Measurements from ENCODE around the gene MTMR3. TPM values are rescaled to one million over a fixed set of nuclear protein-coding genes. Genes with fewer than 3 reads are reported as not detected.
A peak's percentile ranks its signal among the peaks of the same experiment; 100 is the strongest.
"Not testable (repeated sequence)": the region's sequence is repeated elsewhere in the genome, so short reads cannot be mapped to it uniquely, and the experiment has no call there.

The MTMR3 gene
- 20.3 TPM for polyA plus RNA-seq (2013, experiment 1 of 2)
- 17.1 TPM for polyA plus RNA-seq (2013, experiment 2 of 2)

GRCh38 chr22:29883045-29883774, at the start of gene MTMR3:
Gene MTMR3, plus strand, starts transcription at chr22:29883174. Its CDS starts 87,886 bp downstream, at chr22:29971060.
- Histone ChIP-seq H3K27ac (ENCODE audit: low read depth, low read length, severe bottlenecking) (peak within 1 kb of the TSS; percentile 98), H3K36me3 (ENCODE audit: control insufficient read depth, insufficient read depth, low read length) (peaks cover 4% of the 10 kb centered on the region), H3K4me1 (ENCODE audit: control insufficient read depth, insufficient read depth, low read length, poor library complexity, severe bottlenecking) (peaks cover 9% of the 10 kb centered on the region), H3K4me3 (ENCODE audit: extremely low read depth, insufficient read depth, low read length, poor library complexity, severe bottlenecking) (peak within 1 kb of the TSS; percentile 84), H3K9me3 (ENCODE audit: control insufficient read depth, low read length) (no peaks in the 10 kb centered on the region)
- 1% methylated on average over 42 to 56 of the region's 82 CpGs for WGBS, 2 experiments (ENCODE audit: insufficient coverage in 2 of 2)

- WGBS, 2 experiments (ENCODE audit: insufficient coverage in 2 of 2): 86% methylated on average over 3 to 4 of the region's 7 CpGs
- Histone ChIP-seq H3K27ac (ENCODE audit: low read depth, low read length, severe bottlenecking) (no peak overlapping the region), H3K36me3 (ENCODE audit: control insufficient read depth, insufficient read depth, low read length) (peaks cover 43% of the 10 kb centered on the region)
These were observed 49.5 kb upstream of the MTMR3 start for GRCh38 chr22:29833392-29833965.

DNA sequence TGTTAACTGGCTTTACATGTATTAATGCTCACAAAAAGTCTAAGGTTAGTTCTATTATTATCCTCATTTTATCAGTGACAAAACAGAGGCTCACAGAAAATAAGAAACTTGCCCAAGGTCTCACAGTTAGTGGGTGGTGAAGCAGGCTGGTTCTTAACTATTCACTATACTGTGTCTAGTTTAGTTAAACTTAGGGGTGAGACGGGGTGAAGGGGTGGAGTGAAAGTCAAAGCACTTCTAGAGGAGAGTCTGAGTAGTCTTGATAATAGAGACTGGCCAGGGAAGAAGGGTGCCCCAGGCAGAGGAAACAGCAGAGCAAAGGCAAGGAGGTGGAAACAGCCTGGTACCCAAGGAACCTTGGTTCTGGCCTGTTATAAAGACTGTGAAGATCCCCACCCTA, 48.9 kb upstream of the MTMR3 start:
- Histone ChIP-seq H3K27ac (ENCODE audit: low read depth, low read length, severe bottlenecking) (no peak overlapping the region), H3K4me3 (ENCODE audit: extremely low read depth, insufficient read depth, low read length, poor library complexity, severe bottlenecking) (no peak overlapping the region), H3K4me1 (ENCODE audit: control insufficient read depth, insufficient read depth, low read length, poor library complexity, severe bottlenecking) (peaks cover 7% of the 10 kb centered on the region), H3K36me3 (ENCODE audit: control insufficient read depth, insufficient read depth, low read length) (peaks cover 40% of the 10 kb centered on the region), H3K9me3 (ENCODE audit: control insufficient read depth, low read length) (no peaks in the 10 kb centered on the region)
- WGBS, 2 experiments (ENCODE audit: insufficient coverage in 2 of 2): 100% methylated on average over 1 of the region's 1 CpG; no CpG with 5 or more reads in 1 of the 2 experiments

More at GRCh38 chr22:29833392-29833965, 49.5 kb upstream of the MTMR3 start:
- Histone ChIP-seq H3K4me3 (ENCODE audit: extremely low read depth, insufficient read depth, low read length, poor library complexity, severe bottlenecking) (no peak overlapping the region), H3K4me1 (ENCODE audit: control insufficient read depth, insufficient read depth, low read length, poor library complexity, severe bottlenecking) (peaks cover 7% of the 10 kb centered on the region), H3K9me3 (ENCODE audit: control insufficient read depth, low read length) (no peaks in the 10 kb centered on the region)

- 94 to 96% methylated on average over 12 to 15 of the region's 18 CpGs for WGBS, 2 experiments (ENCODE audit: insufficient coverage in 2 of 2)
- H3K27ac ChIP-seq (ENCODE audit: low read depth, low read length, severe bottlenecking); H3K4me3 ChIP-seq (ENCODE audit: extremely low read depth, insufficient read depth, low read length, poor library complexity, severe bottlenecking); H3K4me1 ChIP-seq (ENCODE audit: control insufficient read depth, insufficient read depth, low read length, poor library complexity, severe bottlenecking); H3K9me3 ChIP-seq (ENCODE audit: control insufficient read depth, low read length): not testable (repeated sequence)
- H3K36me3 ChIP-seq (ENCODE audit: control insufficient read depth, insufficient read depth, low read length): peaks cover 26% of the 10 kb centered on the region
These were observed 46.1 kb upstream of the MTMR3 start for GRCh38 chr22:29836791-29837370.

DNA sequence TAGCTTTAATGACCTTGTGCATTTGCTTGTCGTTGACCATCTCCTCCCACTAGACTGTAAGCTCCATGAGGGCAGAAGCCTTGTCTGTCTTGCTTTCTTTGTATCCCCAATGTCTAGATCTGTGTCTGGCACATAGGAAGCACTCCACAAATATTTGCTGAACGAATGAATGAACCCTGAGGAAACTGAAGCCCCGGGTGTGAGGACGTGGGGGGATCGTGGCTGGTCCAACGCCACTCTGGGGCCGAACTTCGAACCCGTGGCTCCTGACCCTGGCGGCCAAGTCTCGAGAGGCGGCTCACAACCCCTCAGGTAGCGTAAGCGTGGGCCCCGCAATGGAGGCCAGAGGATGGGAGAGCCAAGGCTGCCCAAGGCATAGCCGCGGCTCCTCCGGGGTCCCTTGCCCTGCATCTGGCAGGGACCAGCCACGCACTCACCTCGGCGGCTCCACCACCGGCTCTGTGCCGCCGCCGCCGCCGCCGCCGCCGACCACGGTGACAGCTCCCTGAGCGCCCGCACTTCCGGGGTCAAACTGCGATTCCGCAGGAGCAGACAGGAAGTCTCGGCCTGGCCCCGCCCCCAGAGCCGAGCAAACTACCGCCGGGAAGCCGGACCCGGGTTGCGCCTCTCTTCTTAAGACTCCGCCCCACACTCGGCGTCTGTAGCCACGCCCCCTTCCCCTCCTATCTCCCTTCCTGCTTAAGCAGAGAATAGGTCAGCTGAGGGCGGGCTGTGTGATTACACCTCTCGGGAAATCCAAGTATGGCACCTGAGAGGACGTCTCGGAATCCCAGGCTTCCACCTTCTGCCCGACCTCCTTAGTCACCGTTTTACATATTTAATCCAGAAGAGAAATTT, 45.0 kb upstream of the MTMR3 start, which contains the start of gene ASCC2:
Gene ASCC2 (minus strand): TSS at position 534 of the 858 bp plus-strand sequence. CDS start 5,949 bp downstream, outside the sequence.
- H3K4me3 ChIP-seq (ENCODE audit: extremely low read depth, insufficient read depth, low read length, poor library complexity, severe bottlenecking): peak within 1 kb of the TSS; percentile 95
- H3K9me3 ChIP-seq (ENCODE audit: control insufficient read depth, low read length): no peaks in the 10 kb centered on the region
- H3K4me1 ChIP-seq (ENCODE audit: control insufficient read depth, insufficient read depth, low read length, poor library complexity, severe bottlenecking): peaks cover 16% of the 10 kb centered on the region
- WGBS, 2 experiments (ENCODE audit: insufficient coverage in 2 of 2): 0 to 3% methylated on average over 37 to 52 of the region's 54 CpGs
- peaks cover 20% of the 10 kb centered on the region for H3K36me3 ChIP-seq (ENCODE audit: control insufficient read depth, insufficient read depth, low read length)
- peak within 1 kb of the TSS; percentile 53 for H3K27ac ChIP-seq (ENCODE audit: low read depth, low read length, severe bottlenecking)

- H3K4me1 ChIP-seq (ENCODE audit: control insufficient read depth, insufficient read depth, low read length, poor library complexity, severe bottlenecking): peaks cover 11% of the 10 kb centered on the region
- WGBS, 2 experiments (ENCODE audit: insufficient coverage in 2 of 2): 77 to 82% methylated on average over 5 of the region's 5 CpGs
- no peak overlapping the region for H3K27ac ChIP-seq (ENCODE audit: low read depth, low read length, severe bottlenecking)
- no peaks in the 10 kb centered on the region for H3K9me3 ChIP-seq (ENCODE audit: control insufficient read depth, low read length)
- H3K4me3 ChIP-seq (ENCODE audit: extremely low read depth, insufficient read depth, low read length, poor library complexity, severe bottlenecking): peak overlapping the region; percentile 95
- peaks cover 14% of the 10 kb centered on the region for H3K36me3 ChIP-seq (ENCODE audit: control insufficient read depth, insufficient read depth, low read length)
These were observed 44.4 kb upstream of the MTMR3 start for GRCh38 chr22:29838599-29838956.

GRCh38 chr22:29839039-29839438, 43.9 kb upstream of the MTMR3 start:
- Histone ChIP-seq H3K27ac (ENCODE audit: low read depth, low read length, severe bottlenecking) (no peak overlapping the region), H3K9me3 (ENCODE audit: control insufficient read depth, low read length) (no peaks in the 10 kb centered on the region), H3K4me1 (ENCODE audit: control insufficient read depth, insufficient read depth, low read length, poor library complexity, severe bottlenecking) (peaks cover 11% of the 10 kb centered on the region), H3K36me3 (ENCODE audit: control insufficient read depth, insufficient read depth, low read length) (peaks cover 9% of the 10 kb centered on the region), H3K4me3 (ENCODE audit: extremely low read depth, insufficient read depth, low read length, poor library complexity, severe bottlenecking) (no peak overlapping the region)
- 100% methylated on average over 1 of the region's 1 CpG; no CpG with 5 or more reads in 1 of the 2 experiments for WGBS, 2 experiments (ENCODE audit: insufficient coverage in 2 of 2)

DNA sequence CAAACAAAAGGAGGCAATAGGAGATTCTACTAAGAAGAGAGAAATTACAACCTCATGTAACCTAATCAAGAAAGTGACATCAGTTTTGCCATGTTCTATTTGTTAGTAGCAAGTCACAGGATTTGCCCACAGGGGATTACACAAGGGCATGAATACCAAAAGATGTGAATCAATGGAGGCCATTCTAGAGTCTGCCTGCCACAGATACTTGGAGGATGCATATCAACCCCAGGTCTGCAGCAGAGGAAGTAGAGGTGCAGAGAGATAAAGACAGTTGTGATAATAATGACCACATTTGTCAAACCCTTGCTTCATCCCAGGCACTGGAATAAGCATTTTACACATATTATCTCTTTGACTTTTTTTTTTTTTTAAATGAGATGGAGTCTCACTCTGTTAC, 42.5 kb upstream of the MTMR3 start:
- H3K36me3 ChIP-seq (ENCODE audit: control insufficient read depth, insufficient read depth, low read length): no peaks in the 10 kb centered on the region
- H3K9me3 ChIP-seq (ENCODE audit: control insufficient read depth, low read length): no peaks in the 10 kb centered on the region
- peaks cover 11% of the 10 kb centered on the region for H3K4me1 ChIP-seq (ENCODE audit: control insufficient read depth, insufficient read depth, low read length, poor library complexity, severe bottlenecking)
- no peak overlapping the region for H3K27ac ChIP-seq (ENCODE audit: low read depth, low read length, severe bottlenecking)
- no peak overlapping the region for H3K4me3 ChIP-seq (ENCODE audit: extremely low read depth, insufficient read depth, low read length, poor library complexity, severe bottlenecking)

- no peak overlapping the region for H3K4me3 ChIP-seq (ENCODE audit: extremely low read depth, insufficient read depth, low read length, poor library complexity, severe bottlenecking)
- peak overlapping the region; percentile 76 for H3K27ac ChIP-seq (ENCODE audit: low read depth, low read length, severe bottlenecking)
- no peaks in the 10 kb centered on the region for H3K36me3 ChIP-seq (ENCODE audit: control insufficient read depth, insufficient read depth, low read length)
- no CpG with 5 or more reads among the region's 2 CpGs for WGBS, 2 experiments (ENCODE audit: insufficient coverage in 2 of 2)
- peaks cover 11% of the 10 kb centered on the region for H3K4me1 ChIP-seq (ENCODE audit: control insufficient read depth, insufficient read depth, low read length, poor library complexity, severe bottlenecking)
- no peaks in the 10 kb centered on the region for H3K9me3 ChIP-seq (ENCODE audit: control insufficient read depth, low read length)
These were observed 40.8 kb upstream of the MTMR3 start for GRCh38 chr22:29842172-29842571.

- peaks cover 11% of the 10 kb centered on the region for H3K4me1 ChIP-seq (ENCODE audit: control insufficient read depth, insufficient read depth, low read length, poor library complexity, severe bottlenecking)
- no peak overlapping the region for H3K4me3 ChIP-seq (ENCODE audit: extremely low read depth, insufficient read depth, low read length, poor library complexity, severe bottlenecking)
- H3K9me3 ChIP-seq (ENCODE audit: control insufficient read depth, low read length): no peaks in the 10 kb centered on the region
- no peaks in the 10 kb centered on the region for H3K36me3 ChIP-seq (ENCODE audit: control insufficient read depth, insufficient read depth, low read length)
- H3K27ac ChIP-seq (ENCODE audit: low read depth, low read length, severe bottlenecking): peak overlapping the region; percentile 76
- WGBS, 2 experiments (ENCODE audit: insufficient coverage in 2 of 2): 61 to 75% methylated on average over 2 of the region's 2 CpGs
These were observed 40.2 kb upstream of the MTMR3 start for GRCh38 chr22:29842740-29843139.
